Activated CD8-positive, alpha-beta memory T cell treated with anti-CD3 and anti-CD28 coated beads for 36 hours (primary cell): Measurements from ENCODE around the gene PBRM1. TPM values are rescaled to one million over a fixed set of nuclear protein-coding genes. Genes with fewer than 3 reads are reported as not detected.

ENCODE experiments used
- CTCF ChIA-PET: fragments of 350-600 bp; sonication (Branson Sonifier 250); formaldehyde crosslinking; loops from one replicate; lab custom pipeline; 2021; ENCODE audit warnings: antibody characterized with exemption; lab: Charles Lee
- POLR2A ChIA-PET: fragments of 350-600 bp; sonication (Branson Sonifier 250); formaldehyde crosslinking; loops from one replicate; lab custom pipeline; 2021; ENCODE audit warnings: antibody characterized with exemption; lab: Charles Lee
- total RNA-seq, 2 experiments: library from RNA; stranded (reverse); gene quantifications; one replicate each; pipeline ENCODE4 v1.2.3, GENCODE V29; 2021

The PBRM1 gene
- total RNA-seq, 2 experiments from 2014 or later, result 65.4 to 71.2 TPM

DNA sequence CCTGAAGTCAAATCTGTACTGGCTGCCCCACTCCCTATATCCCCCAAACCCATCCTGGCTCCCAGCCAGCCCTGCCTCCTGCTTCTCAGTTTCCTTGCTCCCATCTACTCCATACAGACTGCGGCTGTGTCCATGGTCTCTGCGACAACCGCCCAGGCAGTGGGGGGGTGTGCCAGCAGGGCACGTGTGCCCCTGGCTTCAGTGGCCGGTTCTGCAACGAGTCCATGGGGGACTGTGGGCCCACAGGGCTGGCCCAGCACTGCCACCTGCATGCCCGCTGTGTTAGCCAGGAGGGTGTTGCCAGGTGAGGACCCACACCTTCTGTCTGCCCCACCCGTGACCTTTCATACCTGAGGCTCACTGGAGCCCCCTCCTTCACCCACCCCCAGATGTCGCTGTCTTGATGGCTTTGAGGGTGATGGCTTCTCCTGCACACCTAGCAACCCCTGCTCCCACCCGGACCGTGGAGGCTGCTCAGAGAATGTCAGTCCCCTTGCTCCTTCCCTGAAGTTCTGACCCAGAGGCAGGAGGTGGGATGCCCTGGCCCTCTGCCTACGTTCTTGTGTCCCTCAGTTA is 175.9 kb downstream of the PBRM1 start:
- POLR2A ChIA-PET, result no interaction called here
- CTCF ChIA-PET, result no interaction called here

DNA sequence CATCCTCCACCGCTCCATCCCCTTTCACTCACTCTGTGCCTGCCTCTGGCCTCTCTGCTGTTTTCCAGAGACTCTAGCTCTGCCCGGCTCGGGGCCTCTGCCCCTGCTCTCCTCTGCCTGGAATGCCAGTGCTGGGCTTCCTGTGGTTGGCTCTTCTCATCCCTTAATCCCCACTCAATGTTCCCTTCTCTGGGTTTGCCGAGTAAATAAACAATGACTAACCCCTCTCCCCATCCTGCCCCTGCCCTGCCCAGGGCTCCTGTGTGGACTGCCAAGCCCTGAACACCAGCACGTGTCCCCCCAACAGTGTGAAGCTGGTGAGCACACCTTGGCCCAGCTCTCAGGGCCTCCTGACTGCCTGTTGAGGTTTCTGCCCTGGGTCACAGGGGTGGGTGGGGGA is 178.4 kb downstream of the PBRM1 start:
- ChIA-PET CTCF (no interaction called here), POLR2A (no interaction called here)

DNA sequence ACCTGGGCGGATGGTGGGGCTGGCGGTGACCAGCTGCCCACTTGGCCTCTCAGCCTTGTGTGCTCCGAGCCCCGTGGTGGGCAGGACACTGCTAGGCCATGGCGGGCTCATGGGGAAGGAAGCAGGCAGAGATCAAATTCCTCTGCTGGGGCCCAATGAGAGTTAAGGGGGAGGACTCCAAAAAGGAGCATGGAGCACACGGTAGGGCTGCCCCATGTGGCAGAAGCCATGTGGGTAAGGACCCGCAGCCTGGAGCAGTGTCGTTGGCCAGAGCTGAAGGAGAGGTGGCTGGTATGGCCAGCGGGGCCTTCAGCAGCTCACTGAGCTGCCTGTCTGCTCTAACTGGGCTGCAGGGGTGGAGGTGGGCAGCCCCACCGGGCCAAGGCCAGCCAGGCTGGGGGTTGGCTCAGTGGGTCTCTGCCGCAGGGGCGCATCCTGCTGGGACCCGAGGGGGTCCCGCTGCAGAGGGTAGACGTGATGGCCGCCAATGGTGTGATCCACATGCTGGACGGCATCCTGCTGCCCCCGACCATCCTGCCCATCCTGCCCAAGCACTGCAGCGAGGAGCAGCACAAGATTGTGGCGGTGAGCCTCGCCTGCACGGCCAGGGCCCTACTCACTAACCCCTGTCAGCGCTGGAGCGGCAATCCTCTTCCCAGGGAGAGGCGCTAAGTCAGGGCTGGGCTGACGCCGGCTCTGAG is 179.3 kb downstream of the PBRM1 start:
- ChIA-PET POLR2A (no interaction called here), CTCF (no interaction called here)

- ChIA-PET POLR2A (no interaction called here), CTCF (no interaction called here)
These were observed 180.7 kb downstream of the PBRM1 start for GRCh38 chr3:52504977-52505376.

DNA sequence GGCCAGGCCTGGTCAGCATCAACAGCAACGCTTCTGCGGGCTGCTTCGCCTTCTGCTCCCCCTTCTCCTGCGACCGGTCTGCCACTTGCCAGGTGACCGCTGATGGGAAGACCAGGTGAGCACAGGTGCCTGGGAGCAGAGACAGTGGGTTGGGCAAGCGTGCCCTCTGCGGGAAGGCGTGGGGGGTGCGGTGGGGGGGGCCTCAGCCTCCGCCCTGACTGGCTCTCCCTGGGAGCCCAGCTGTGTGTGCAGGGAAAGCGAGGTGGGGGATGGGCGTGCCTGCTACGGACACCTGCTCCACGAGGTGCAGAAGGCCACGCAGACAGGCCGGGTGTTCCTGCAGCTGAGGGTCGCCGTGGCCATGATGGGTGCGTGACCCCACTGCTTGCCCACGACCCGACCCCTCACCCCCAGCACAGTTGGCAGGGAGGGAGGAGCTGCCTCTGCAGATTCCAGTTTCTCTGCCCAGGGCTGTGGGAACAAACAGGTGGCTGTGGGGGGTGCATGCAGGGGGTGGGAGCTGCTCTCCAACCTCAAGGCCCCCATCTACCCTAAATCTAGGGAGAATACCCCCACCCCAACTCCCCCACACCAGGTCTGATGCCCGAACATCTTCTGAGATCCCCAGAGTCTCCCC is 181.8 kb downstream of the PBRM1 start:
- POLR2A ChIA-PET, result interaction anchor here (0.6 kb wide), 1 partner anchor 703 kb away, joined by 3 read pairs; no protein-coding TSS in a partner anchor

DNA sequence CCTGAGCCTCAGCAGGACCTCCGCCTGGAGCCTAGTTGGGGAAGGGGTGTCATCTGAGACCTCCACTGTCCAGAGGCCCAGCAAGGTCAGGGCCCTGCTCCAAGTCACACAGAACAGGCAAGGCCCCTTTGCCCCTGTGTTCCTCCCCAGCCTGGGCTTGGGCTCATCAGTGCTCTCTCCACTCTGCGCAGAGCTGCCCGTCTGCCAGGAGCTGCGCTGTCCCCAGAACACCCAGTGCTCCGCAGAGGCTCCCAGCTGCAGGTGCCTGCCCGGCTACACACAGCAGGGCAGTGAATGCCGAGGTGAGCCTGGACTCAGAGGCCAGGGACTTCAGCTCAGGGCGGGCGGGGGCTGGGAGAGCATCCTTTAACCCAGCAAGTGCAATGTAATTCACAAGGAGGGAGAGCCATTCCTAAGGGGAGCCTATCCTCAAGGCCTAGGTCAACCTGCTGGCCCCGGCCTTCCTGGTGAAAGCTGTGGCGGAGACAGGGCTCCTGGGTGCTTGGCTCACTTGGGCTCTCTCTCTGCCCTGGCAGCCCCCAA is 182.8 kb downstream of the PBRM1 start:
- POLR2A ChIA-PET, result no interaction called here
- CTCF ChIA-PET, result no interaction called here

More for the DNA sequence above, 181.8 kb downstream of the PBRM1 start:
- CTCF ChIA-PET, result no interaction called here

DNA sequence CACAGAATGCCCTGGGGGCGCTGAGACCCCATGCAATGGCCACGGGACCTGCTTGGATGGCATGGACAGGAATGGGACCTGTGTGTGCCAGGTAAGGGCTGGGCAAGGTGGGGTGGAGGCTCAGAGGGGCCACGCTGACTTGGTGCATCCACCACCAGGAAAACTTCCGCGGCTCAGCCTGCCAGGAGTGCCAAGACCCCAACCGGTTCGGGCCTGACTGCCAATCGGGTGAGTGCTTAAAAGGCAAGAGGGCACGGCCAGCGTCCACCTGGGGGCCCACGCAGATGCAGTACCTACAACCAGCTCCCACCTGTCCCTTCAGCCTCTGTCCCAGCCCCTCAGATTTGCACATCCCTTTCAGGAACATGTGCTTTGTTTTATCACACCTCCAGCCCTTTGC is 183.7 kb downstream of the PBRM1 start:
- CTCF ChIA-PET, result no interaction called here

GRCh38 chr3:52501046-52501445 is 184.7 kb downstream of the PBRM1 start:
- POLR2A ChIA-PET, result no interaction called here
- CTCF ChIA-PET, result no interaction called here

More for the DNA sequence above, 183.7 kb downstream of the PBRM1 start:
- POLR2A ChIA-PET, result no interaction called here

- CTCF ChIA-PET, result no interaction called here
- POLR2A ChIA-PET, result no interaction called here
These were observed 187.3 kb downstream of the PBRM1 start for GRCh38 chr3:52498137-52499054.

- CTCF ChIA-PET, result interaction anchor here (1.1 kb wide), 1 partner anchor 198 kb away, joined by 3 read pairs; no protein-coding TSS in a partner anchor
- POLR2A ChIA-PET, result no interaction called here
These were observed 189.7 kb downstream of the PBRM1 start for GRCh38 chr3:52495777-52496602.

Other genes with a start within 250 kb of the PBRM1 start
- under 1 TPM; 0.08 to 0.19 TPM for gene SEMA3G, start 240.8 kb downstream of the PBRM1 start, total RNA-seq
- 1 to 10 TPM; 1.3 to 2.1 TPM for gene TNNC1, start 231.9 kb downstream of the PBRM1 start, total RNA-seq
- gene NISCH, start 230.3 kb downstream of the PBRM1 start, total RNA-seq, result 10 to 100 TPM; 58.9 to 60.7 TPM
- gene STAB1, start 190.6 kb downstream of the PBRM1 start, total RNA-seq, result not detected
- 10 to 100 TPM; 97.3 to 99.2 TPM for gene NT5DC2, start 152.1 kb downstream of the PBRM1 start, total RNA-seq
- 10 to 100 TPM; 18.6 to 21.6 TPM for gene UQCC5, start 149.3 kb downstream of the PBRM1 start, total RNA-seq
- gene GNL3, start 119 bp upstream of the PBRM1 start, total RNA-seq, result 100 to 1,000 TPM; 240 to 247 TPM
- gene GLT8D1, start 19.9 kb upstream of the PBRM1 start, total RNA-seq, result 10 to 100 TPM; 42.9 to 45.0 TPM
- gene SPCS1, start 20.2 kb upstream of the PBRM1 start, total RNA-seq, result 100 to 1,000 TPM; 148 to 154 TPM
- 10 to 100 TPM; 32.4 to 33.4 TPM for gene NEK4, start 85.0 kb upstream of the PBRM1 start, total RNA-seq
- gene ITIH1, start 91.7 kb upstream of the PBRM1 start, total RNA-seq, result not detected
- gene ITIH3, start 108.9 kb upstream of the PBRM1 start, total RNA-seq, result not detected
- gene ITIH4, start 144.8 kb upstream of the PBRM1 start, total RNA-seq, result 10 to 100 TPM in 1 of 2 experiments, 1 to 10 TPM in 1; 6.1 to 10.1 TPM
- gene MUSTN1, start 149.1 kb upstream of the PBRM1 start, total RNA-seq, result under 1 TPM in 1 of 2 experiments, not detected in 1; 0.61 TPM
- gene STIMATE, start 211.6 kb upstream of the PBRM1 start, total RNA-seq, result 10 to 100 TPM; 36.1 to 39.8 TPM